HuH-7 (cell line): ENCODE results near the gene GPR149.
"Not testable (repeated sequence)": the region's sequence is repeated elsewhere in the genome, so short reads cannot be mapped to it uniquely, and the experiment has no call there.

Experiments
- DNase-seq: peaks from one replicate; pipeline ENCODE4 v3.0.0; 2011; ENCODE audit warnings: low spot score

The GPR149 gene, protein sequence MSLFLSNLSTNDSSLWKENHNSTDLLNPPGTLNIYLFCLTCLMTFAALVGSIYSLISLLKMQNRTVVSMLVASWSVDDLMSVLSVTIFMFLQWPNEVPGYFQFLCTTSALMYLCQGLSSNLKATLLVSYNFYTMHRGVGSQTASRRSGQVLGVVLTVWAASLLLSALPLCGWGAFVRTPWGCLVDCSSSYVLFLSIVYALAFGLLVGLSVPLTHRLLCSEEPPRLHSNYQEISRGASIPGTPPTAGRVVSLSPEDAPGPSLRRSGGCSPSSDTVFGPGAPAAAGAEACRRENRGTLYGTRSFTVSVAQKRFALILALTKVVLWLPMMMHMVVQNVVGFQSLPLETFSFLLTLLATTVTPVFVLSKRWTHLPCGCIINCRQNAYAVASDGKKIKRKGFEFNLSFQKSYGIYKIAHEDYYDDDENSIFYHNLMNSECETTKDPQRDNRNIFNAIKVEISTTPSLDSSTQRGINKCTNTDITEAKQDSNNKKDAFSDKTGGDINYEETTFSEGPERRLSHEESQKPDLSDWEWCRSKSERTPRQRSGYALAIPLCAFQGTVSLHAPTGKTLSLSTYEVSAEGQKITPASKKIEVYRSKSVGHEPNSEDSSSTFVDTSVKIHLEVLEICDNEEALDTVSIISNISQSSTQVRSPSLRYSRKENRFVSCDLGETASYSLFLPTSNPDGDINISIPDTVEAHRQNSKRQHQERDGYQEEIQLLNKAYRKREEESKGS

DNA sequence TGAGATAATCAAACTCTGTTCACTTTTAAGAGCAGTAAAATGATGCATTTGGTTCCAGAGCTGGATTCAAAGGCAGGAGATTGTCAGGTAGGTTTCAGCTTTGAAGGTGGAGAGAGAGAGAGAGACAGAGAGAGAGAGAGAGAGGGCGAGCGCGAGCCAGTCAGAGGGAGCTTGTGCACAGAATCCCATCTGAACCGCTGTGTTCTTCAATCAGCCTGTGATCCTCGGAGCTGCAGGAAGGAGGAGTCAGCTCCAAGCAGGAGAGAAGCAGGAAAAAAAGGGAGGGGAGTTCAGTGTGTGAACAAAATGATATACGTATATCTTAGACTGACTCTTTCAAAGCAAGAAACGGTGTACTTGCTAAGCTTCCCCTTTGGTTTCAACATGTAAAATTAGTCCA, at the start of gene GPR149:
Gene GPR149, minus strand, starts transcription at position 177 of the 400 bp plus-strand sequence. CDS start 575 bp downstream, outside the sequence.
- DNase-seq, result no peak

DNA sequence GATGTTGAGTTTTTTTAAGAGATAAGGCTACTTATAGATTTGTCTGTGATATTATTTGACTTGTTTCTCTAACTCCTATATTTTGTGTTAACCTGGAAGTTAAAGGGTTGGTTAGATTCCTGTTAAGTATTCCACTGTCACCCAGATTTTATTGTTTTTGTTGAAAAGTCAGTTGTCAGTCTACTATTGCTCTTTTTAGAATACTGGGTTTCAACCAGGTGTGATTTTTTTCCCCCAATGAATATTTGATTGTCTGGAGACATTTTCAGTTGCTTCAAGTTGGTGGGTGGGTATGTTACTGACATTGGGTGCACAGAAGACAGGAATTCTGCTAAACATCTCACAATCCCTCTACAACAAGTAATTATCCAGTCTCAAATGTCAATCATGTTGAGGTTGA, 43.8 kb upstream of the GPR149 start:
- no peak for DNase-seq

DNA sequence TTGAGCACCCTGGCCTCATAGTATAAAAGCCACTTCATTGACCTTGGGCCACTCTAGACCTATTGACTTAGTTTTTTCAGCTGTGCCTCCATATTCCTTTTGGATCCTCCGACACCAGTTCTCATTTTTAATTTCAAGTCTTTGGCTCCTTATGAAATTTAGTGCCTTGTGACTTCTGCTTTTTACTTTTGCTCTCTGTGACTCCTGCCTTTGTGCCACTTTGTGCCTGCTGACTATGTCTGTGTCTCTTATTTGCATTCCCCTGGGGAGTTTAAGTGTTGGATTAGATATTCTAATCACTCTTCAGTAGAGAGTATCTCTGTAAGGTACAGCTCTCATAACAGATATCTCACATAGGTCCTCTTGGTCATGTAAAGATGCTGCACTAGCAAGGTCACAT, 39.6 kb upstream of the GPR149 start:
- DNase-seq, result no peak

DNA sequence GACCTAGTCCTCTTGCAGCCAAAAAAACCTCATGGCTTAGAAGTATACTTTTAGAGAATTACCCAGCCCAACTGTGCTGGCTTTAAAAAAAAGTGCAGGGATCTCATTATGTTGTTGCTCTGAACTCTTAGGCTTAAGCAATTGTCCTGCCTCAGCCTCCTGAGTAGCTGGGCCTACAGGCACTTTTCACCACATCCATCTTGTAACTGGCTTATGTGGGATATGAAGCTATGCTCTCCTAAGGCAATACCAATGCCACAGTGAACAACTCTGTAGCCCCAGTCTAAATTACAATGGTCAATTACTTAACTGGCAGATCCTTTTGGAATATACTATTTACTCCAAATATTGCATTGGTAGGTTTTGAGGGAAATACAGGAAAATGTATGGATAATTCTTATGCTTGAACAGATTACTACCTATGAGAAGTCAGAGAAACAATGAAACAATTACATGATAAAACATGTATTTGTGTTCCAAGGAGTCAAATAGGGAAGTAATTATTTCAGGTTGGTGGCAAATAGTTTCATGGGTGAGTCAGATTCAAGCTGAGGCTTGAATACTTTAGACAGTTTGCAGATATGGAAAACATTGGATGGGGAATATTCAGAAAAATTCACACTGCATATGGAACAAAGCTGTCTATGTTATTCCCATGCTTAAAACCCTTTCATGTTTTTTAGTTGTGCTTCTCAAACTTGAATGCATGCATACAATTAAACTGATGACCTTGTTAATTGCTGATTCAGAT, 34.6 kb upstream of the GPR149 start:
- no peak for DNase-seq

DNA sequence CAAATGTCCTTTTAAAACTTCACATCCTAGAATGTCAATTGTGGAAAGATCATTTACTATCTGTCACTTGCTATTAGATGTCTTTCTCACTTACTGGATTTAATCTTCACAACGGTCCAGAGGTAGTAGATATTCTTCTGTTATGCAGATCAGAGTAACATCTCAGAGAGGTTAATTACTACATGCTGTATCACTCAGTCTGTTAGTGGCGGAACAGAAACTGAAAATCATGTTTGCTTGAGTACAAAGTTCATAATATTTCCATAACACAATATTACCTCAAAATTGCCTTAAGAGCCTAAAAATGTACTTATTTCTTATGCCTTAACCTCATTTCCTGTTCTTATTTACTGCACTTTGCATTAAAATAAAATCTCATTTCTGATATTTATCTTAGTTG, 28.6 kb upstream of the GPR149 start:
- DNase-seq, result no peak

DNA sequence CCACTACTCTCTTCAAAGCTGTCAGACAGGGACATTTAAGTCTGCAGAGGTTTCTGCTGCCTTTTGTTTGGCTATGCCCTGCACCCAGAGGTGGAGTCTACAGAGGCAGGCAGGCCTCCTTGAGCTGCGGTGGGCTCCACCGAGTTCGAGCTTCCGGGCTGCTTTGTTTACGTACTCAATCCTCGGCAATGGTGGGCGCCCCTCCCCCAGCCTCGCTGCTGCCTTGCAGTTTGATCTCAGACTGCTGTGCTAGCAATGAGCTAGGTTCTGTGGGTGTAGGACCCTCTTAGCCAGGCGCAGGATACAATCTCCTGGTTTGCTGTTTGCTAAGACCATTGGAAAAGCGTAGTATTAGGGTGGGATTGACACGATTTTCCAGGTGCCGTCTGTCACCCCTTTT, 9.1 kb upstream of the GPR149 start:
- not testable (repeated sequence) for DNase-seq

DNA sequence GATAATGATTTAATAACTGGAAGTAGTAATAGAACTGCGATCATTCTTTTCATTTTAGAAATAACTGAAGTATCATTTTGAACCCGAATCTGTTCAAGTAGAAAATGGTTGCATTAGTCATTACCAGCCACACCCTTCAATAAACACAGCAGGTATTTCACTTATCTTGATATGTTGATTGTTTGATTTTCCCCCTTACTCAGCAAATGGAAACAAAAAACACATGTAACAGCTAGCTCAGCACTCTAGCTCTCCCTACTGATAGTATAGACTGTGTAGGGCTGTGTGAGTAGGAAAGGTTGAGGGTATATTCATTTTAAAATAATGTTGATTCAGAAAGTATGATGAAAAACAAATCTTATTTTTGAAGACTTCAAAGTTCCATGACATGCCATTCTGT, 1.1 kb upstream of the GPR149 start:
- no peak for DNase-seq

DNA sequence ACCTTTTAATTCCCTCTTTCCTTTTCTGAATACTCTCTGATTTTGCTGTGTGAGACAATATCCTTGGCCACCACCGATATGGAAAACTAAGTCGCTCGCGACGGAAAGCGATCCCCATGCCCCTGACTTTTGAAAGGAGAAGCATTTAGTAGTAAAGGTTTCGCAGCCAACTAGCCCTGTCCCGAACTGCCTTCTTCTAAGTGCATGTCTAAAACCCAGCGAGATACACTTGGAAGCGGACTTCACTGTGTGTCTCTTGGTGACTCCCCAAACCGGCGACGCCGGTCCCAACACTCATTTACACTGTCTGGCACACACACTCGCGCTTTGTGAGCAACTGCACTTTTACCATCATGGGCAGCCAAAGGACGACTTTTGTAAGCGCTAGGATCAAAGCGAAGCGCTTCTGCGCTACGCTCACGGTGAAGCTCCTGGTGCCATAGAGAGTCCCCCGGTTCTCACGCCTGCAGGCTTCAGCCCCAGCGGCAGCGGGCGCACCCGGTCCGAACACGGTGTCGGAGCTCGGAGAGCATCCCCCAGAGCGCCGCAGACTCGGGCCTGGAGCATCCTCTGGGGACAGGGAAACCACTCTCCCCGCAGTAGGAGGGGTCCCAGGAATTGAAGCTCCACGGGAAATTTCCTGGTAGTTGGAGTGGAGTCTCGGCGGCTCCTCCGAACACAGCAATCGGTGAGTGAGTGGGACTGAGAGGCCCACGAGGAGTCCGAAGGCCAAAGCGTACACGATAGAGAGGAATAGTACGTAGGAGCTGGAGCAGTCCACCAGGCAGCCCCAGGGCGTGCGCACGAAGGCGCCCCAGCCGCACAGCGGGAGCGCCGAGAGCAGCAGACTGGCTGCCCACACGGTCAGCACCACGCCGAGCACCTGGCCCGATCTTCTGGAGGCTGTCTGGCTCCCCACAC, 1.4 kb downstream of the GPR149 start:
- DNase-seq, result no peak

DNA sequence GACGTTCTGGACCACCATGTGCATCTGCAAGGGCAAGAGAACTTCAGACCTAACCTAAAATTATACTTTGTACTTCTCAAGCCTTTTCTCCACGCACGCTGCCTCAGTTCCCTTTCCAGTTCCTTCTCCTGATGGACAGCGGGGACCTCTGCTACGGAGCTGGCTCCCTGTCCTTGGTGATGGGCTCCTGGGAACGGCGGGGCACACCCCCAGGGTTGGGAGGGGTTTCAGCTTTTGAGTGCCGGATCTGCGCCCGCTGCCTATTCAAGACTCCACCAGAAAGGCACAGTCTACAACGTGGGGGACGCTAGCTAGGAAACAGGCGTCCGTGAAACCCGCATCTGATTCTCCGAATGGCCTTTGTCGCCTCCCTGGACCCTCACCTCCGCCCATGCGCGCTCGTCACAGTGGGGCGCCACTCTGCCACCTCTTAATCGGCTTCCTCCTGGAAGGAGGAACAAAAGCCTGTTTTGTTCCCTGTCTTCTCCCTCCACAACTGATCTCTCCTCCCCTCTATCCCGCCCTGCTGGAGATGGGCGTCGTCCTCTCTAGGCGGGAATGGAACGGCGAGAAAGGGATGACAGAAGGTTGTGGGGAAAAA, 2.2 kb downstream of the GPR149 start:
- DNase-seq, result no peak

DNA sequence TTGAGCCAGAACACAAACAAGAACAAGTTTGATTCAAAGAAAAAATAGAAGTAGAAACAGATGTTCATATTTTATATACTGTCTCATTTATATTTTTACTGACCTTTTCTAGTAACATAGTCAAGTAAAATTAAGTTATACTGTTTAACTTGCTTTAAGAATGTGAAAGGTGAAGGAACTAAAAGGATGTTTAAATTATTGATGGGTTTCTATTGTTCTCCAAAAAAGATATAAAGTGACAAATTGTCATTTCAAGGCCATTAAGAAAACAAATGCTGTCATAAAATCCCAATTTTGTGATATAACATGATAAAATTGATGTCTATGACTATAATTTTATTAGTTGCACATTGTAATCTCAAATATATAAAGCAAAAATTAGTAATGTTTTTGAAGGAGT, 7.3 kb downstream of the GPR149 start:
- DNase-seq, result no peak

DNA sequence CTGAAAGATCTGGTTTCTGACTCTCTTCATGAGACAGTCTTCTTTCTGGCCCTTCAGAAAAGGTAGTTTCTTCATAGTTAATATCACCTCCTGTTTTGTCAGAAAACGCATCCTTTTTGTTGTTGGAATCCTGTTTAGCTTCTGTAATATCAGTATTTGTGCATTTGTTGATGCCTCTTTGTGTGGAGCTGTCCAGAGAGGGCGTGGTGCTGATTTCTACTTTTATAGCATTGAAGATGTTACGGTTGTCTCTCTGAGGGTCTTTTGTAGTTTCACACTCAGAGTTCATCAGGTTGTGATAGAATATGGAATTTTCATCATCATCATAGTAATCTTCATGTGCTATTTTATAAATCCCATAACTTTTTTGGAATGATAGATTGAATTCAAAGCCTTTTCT, 8.9 kb downstream of the GPR149 start:
- no peak for DNase-seq

DNA sequence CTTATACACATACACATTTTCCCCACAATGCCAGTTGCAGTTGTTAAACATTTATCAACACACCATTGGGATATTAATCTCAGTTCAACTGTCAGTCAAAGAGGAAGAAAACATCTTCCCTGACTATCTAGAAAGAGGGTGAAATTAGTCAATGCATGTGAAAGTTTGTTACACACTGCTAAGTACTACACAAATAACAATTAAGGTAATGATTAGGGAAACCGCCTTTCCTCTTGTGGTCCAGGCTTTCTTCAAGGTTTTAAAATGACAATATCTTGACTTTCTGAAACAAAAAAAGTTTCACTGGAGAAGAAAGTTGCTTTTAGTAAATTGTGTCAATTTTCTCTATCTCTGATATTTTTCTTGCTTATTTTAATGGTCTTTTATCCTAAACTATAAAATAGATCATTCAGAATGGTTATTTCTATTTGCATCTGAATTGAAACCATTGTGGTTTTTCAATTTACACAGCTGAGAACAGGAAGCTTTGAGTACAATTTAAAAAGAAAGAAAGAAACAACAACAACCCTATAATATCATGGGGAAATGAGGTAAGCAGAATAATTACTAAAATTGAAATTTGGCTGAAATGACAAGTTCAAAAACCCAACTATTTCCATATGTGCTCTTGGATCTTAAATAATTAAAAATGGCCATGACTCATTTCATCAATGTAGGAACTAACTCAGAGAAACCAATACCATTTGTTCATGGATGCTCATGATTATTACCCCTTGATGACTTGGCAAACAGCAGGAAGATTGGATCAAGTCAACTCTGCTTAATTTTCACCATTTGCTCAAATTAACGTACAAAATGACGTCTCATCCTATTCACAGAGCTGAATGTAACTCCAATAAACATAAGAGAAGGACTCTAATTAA, 31.7 kb downstream of the GPR149 start:
- no peak for DNase-seq

DNA sequence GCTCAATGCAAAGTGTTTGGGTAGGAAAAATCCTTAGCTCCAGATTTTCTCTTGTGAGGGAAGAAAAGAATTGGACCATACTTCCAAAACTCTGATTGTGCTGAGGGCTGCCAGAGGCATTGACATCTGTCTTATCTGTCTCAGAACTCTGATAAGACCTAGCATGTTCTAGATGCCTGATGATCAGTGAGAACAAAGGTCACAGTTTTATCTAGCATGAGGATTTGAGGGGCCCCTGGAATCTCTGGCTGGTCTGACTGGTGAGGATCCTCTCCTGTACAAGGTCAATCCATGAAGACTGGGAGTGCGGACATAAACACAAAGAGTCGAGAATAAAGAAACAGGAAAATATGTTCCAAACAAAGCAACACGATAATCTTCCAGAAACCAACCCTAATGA, 40.1 kb downstream of the GPR149 start:
- no peak for DNase-seq

DNA sequence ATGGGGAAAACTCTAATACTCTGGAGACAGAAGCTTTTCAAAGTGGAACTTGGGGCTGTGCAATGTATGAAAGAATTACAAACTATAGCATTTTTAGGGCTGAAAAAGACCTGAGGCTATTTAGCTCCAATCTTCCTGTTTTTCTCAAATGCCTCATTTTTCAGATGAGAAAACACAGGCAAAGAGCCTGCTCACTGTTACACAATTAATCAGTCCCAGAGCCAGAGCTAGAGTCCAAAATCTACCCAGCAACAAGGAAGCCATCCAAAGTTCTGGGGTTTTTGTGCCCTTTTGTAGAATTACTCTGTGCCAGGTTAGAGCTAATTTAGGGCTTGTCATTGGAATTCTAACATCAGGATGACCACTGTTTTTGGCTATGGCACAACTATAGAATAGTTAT, 45.5 kb downstream of the GPR149 start:
- DNase-seq, result no peak

DNA sequence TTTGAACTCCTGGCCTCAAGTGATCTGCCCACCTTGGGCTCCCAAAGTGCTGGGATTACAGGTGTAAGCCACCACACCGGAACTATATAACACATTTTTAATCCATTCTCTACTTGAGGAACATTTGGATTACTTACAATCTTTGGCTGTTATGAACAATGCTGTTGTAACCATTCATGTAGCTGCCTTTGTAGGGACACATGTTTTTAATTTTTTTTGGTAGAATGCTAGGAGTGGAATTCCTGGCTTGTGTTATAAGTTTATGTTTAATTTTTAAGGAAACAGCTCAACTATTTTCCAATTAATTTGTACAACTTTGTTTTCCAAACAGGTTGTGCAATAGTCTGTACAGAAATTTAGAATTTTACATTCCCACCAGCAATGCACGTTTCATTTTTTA, 51.7 kb downstream of the GPR149 start:
- DNase-seq, result no peak

DNA sequence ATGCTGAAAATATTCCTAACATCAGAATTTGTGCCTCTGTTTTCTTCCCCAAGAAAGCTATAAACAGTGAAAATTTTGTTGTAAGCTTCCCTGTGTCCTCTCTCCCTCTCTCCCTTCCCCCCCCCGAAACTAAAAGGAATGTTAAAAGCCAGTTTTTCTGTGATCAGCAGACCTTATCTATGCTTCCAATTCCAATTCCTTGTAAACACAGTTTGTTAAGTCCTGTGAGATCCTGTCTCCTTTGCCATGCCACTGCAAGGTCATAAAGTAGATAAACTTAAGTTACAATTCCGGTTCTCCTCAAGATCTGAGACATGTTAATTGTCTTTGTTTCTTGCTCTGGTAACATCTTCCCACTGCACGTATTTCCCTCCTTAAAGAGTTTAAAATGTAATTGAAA, 62.8 kb downstream of the GPR149 start:
- DNase-seq, result no peak

DNA sequence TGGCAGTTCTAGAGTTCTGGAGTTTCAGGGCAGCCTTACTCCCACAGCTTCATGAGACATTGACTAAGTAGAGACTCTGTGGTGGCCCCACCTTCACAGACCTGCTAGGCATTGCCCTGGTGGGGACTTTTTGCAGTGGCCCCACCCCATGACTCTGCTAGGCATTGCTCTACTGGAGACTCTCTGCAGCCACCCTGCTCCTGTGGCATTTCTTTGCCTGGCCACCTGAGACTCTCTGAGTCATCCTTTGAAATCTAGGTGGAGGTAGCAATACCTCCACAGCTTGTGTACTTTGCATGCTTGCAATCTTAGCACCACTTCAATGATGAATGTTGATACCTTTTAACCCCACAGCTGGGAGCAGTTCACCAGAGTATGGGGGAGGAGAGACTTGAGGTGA, 65.1 kb downstream of the GPR149 start:
- DNase-seq, result no peak

DNA sequence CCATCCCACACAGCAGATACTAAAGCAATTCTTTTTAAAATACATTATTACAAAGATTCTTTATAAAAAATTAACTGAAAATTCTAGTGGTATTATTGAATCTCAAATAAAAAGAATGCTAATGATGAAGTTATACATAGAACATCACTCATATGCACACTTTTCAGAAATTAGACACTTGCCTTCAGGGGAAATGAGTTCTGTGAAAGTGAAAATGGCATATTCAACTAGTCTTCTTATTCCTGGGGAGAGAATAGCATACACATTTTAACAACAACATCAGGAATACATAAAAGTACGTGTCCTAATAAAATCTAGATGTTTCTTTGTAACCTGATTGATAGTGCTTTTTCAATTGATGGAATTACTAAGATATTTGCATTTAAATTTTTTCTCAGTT, 68.9 kb downstream of the GPR149 start:
- no peak for DNase-seq

DNA sequence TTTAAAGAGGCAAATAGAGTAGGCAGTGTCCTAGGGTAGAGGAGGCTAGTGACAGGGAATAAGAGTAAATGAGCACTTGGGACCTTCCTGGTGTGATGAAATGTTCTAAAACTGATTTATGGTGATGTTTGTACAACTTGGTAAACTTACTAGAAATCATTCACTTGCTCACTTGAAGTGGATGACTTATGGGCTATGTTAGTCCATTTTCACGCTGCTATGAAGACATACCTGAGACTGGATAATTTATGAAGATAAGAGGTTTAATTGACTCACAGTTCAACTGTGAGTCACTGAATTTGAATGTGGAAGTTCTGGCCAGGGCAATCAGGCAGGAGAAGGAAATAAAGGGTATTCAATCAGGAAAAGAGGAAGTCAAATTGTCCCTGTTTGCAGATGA, 74.0 kb downstream of the GPR149 start:
- no peak for DNase-seq

DNA sequence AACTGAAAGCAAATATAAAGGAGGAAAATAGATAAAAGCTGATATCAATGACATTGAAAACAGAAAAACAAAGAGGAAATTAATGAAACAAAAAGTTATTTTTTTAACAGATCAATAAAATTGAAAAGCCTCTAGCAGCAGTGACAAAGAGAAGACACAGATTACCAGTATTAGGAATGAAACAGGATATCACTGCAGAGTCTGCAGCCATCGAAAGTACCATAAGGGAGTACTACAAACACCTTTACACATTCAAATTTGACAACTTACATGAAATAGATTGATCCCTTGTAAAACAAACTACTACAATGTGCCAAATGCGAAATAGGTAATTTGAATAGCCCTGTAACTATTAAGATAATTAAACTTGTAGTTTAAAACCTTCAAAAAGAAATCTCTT, 80.8 kb downstream of the GPR149 start:
- DNase-seq, result no peak
